H1 (cell line): ENCODE data around the gene CD248. TPM values are rescaled to one million over a fixed set of nuclear protein-coding genes. Genes with fewer than 3 reads are reported as not detected.

Experiments
- ASH2L ChIP-seq: fragments of 200-600, 300-600 bp; sonication (generic); IDR thresholded peaks from one replicate; pipeline ENCODE4 v1.7.1; 2017; ENCODE audit warnings: low read length
- KDM1A ChIP-seq: fragments of 200-600, 300-600 bp; sonication (generic); IDR thresholded peaks from 2 replicates; pipeline ENCODE4 v1.7.1; 2016; ENCODE audit warnings: mild to moderate bottlenecking, low read length, borderline replicate concordance
- PHF8 ChIP-seq: fragments of 200-600 bp; sonication (generic); conservative IDR thresholded peaks from 2 replicates; pipeline ENCODE4 v1.7.1; 2012; ENCODE audit warnings: low read depth, mild to moderate bottlenecking, inconsistent platforms, low read length, moderate library complexity
- POLR2AphosphoS5 ChIP-seq: IDR thresholded peaks from 2 replicates; pipeline ENCODE4 v1.6.1; 2011; ENCODE audit warnings: low read depth, low read length
- SIRT6 ChIP-seq: IDR thresholded peaks from one replicate; pipeline ENCODE4 v1.7.1; 2012; ENCODE audit warnings: low read length, inconsistent platforms
- TBP ChIP-seq: IDR thresholded peaks from 2 replicates; pipeline ENCODE4 v1.6.1; 2011; ENCODE audit warnings: low read depth, low read length, improper control_type of control experiment
- ZNF274 ChIP-seq: IDR thresholded peaks from 2 replicates; pipeline ENCODE4 v1.7.0; 2012; ENCODE audit warnings: low read length, borderline replicate concordance; ENCODE audit errors: extremely low read depth
- polyA plus RNA-seq, 7 experiments: library from polyadenylated mRNA; depleted of rRNA in 3 of 7; stranded (reverse) in 5 of 7; unstranded in 2 of 7; fragments of >200 nt in 5 of 7; fragments of 200-250 nt in 2 of 7; gene quantifications; 1 replicate in 5 of 7; 2 replicates in 1 of 7; 4 replicates in 1 of 7; pipeline versions ENCODE4 v1.2.1 to v1.2.3, GENCODE V29; 2011 to 2013; ENCODE audit warnings: missing spikeins in 2 of 7, mixed read lengths in 2 of 7
- total RNA-seq: library from RNA; stranded (reverse); fragmentation: NEBNext Ultra II Directional; extraction: Animal tissue kit (Norgen Biotek cat#: 25700); gene quantifications from 2 replicates; pipeline ENCODE4 v1.2.1, GENCODE V29; 2021
- TF ChIP-seq, protein P1 (sequence below): IDR thresholded peaks from 2 replicates; pipeline ENCODE4 v1.6.1; 2012; ENCODE audit warnings: low read length, inconsistent platforms

Gene CD248
- total and polyA plus RNA-seq, 2 of the 8 experiments (the other 6 are each of a cell fraction or from before 2014, with no cell fraction given), result 2.7 to 3.9 TPM

DNA sequence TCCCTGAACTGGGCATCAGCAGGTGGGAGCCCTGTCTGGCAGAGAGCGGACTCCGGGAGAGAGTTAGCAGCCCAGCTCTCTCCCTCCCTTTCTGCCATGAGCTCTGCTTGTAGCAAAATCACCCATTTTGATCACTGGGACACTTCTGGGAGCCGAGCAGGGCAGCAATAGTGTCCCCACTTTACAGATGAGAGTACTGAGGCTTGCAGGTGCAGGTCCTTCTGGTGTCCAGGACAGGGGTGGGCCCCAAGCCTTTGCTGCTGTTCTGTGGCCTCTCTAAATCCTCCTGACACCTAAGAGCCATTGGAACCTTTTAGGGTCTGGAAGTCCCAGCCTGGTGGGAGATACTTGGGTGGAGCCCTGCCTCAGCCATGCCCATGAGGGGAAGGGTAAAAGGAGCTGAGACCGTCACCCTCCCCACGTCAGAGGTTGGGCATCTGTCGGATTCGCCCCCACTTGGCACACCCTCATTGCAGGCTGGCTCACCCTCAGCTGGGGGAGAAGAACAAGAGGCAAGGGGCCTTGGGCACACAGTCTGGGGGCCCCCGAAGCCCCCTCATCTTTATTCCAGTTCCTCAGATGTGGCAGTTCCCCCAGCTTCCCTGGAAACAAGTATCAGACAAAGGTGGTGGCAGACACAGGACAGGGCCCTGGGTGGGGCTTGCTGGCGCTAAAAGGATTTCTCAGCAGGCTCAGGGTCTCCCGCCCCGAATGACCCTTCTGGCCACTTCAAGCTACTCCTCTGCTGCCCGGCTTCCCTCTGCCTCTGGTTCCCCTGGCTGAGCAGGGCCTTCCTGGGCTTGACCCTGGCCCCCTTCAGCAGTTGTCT lies 14.9 kb upstream of the CD248 start (continued):
- TF ChIP-seq, protein P1, sequence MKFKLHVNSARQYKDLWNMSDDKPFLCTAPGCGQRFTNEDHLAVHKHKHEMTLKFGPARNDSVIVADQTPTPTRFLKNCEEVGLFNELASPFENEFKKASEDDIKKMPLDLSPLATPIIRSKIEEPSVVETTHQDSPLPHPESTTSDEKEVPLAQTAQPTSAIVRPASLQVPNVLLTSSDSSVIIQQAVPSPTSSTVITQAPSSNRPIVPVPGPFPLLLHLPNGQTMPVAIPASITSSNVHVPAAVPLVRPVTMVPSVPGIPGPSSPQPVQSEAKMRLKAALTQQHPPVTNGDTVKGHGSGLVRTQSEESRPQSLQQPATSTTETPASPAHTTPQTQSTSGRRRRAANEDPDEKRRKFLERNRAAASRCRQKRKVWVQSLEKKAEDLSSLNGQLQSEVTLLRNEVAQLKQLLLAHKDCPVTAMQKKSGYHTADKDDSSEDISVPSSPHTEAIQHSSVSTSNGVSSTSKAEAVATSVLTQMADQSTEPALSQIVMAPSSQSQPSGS, result no peak
- TF ChIP-seq SIRT6 (no peak), POLR2AphosphoS5 (no peak), TBP (no peak), KDM1A (no peak), ASH2L (no peak), ZNF274 (no peak), PHF8 (no peak)
